ENCODE results near the gene LMTK3.
"Not testable (repeated sequence)": the region's sequence is repeated elsewhere in the genome, so short reads cannot be mapped to it uniquely, and the experiment has no call there.

DNA sequence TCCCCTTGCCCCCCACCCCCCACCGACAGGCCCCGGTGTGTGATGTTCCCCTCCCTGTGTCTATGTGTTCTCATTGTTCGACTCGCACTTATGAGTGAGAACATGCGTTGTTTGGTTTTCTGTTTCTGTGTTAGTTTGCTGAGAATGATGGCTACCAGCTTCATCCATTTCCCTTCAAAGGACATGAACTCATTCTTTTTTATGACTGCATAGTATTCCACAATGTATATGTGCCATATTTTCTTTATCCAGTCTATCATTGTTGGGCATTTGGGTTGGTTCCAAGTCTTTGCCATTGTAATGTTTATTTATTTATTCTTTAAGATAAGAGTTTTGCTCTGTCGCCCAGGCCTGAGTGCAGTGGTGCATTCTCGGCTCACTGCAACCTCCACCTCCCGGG, 26.4 kb upstream of the LMTK3 start:
- TF ChIP-seq JUND (CRISPR knock-in tag; IDR thresholded peaks at IDR 0.05); HNRNPK (IDR thresholded peaks at IDR 0.05; ENCODE audit: low read depth, low read length, poor library complexity, severe bottlenecking); ZNF350 (CRISPR knock-in tag; IDR thresholded peaks at IDR 0.05; ENCODE audit: borderline replicate concordance, low read depth); RXRA (CRISPR knock-in tag; IDR thresholded peaks at IDR 0.05): not testable (repeated sequence)
- TF ChIP-seq, protein P1, sequence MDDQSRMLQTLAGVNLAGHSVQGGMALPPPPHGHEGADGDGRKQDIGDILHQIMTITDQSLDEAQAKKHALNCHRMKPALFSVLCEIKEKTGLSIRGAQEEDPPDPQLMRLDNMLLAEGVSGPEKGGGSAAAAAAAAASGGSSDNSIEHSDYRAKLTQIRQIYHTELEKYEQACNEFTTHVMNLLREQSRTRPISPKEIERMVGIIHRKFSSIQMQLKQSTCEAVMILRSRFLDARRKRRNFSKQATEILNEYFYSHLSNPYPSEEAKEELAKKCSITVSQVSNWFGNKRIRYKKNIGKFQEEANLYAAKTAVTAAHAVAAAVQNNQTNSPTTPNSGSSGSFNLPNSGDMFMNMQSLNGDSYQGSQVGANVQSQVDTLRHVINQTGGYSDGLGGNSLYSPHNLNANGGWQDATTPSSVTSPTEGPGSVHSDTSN (CRISPR knock-in tag; IDR thresholded peaks at IDR 0.05; ENCODE audit: borderline replicate concordance): not testable (repeated sequence)

Measured in HepG2 (cell line).